Stimulated activated CD4-positive, alpha-beta T cell treated with anti-CD3 and anti-CD28 coated beads, TNF-alpha, amount 100 ng/mL, for 4 hours (primary cell): ENCODE data around the gene PSD2.
A peak's percentile ranks its signal among the peaks of the same experiment; 100 is the strongest.

ENCODE experiments used
- DNase-seq, 3 experiments: peaks; one replicate each; pipeline ENCODE4 v3.0.0-alpha.2; 2020; ENCODE audit warnings: low read depth in 3 of 3

Gene PSD2

GRCh38 chr5:139795074-139796001 lies at the start of gene PSD2:
TSS of gene PSD2 (plus strand) at chr5:139795808. CDS start at chr5:139809441, 13,633 bp downstream.
- DNase-seq = no peak

- peak; percentile 52 to 78 (median 78) for DNase-seq
Measured at GRCh38 chr5:139746691-139747582, 48.7 kb upstream of the PSD2 start.

GRCh38 chr5:139747583-139748504 lies 47.8 kb upstream of the PSD2 start:
- peak in 2 of 3 experiments; percentile 40 to 43 for DNase-seq

GRCh38 chr5:139748505-139748826 lies 47.1 kb upstream of the PSD2 start:
- no peak for DNase-seq

GRCh38 chr5:139749242-139749641 lies 46.4 kb upstream of the PSD2 start:
- DNase-seq = no peak

GRCh38 chr5:139751236-139751635 lies 44.4 kb upstream of the PSD2 start:
- DNase-seq = no peak

GRCh38 chr5:139752506-139753473 lies 42.8 kb upstream of the PSD2 start:
- DNase-seq = no peak

GRCh38 chr5:139755892-139756671 lies 39.5 kb upstream of the PSD2 start:
- no peak for DNase-seq

- DNase-seq = no peak
Measured at GRCh38 chr5:139756971-139757370, 38.6 kb upstream of the PSD2 start.

- DNase-seq = no peak
Measured at GRCh38 chr5:139757727-139758509, 37.7 kb upstream of the PSD2 start.

GRCh38 chr5:139758510-139759075 lies 37.0 kb upstream of the PSD2 start:
- no peak for DNase-seq

- no peak for DNase-seq
Measured at GRCh38 chr5:139759219-139759721, 36.3 kb upstream of the PSD2 start.

GRCh38 chr5:139760066-139761056 lies 35.2 kb upstream of the PSD2 start:
- DNase-seq = no peak

GRCh38 chr5:139761057-139761450 lies 34.6 kb upstream of the PSD2 start:
- no peak for DNase-seq

- no peak for DNase-seq
Measured at GRCh38 chr5:139761501-139761900, 34.1 kb upstream of the PSD2 start.

- no peak for DNase-seq
Measured at GRCh38 chr5:139762615-139763170, 32.9 kb upstream of the PSD2 start.
